ENCODE measurements around the gene CORO2B. TPM values are rescaled to one million over a fixed set of nuclear protein-coding genes. Genes with fewer than 3 reads are reported as not detected.

The CORO2B gene
- total and polyA plus RNA-seq, 2 of the 13 experiments (the other 11 are each of a cell fraction or from before 2014, with no cell fraction given), result 0.35 to 0.63 TPM

DNA sequence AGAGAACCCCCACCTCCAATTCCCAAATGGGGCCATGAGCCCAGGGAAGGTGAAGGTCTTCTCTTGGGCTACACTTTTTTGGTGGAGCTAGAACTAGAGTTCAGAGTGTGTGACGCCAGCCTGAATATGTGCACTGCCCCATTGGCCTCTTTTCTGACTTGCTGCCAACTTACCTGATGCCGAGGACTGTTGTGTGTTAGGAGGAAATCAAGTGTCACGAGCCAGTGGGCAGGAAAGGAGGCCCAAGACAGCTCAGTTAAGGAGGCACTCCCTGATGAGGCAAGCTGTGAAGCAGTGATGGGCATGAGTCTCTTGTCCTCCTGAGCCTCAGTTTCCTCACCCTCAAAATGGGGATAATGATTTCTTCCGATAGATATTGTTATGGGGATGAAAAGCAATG lies 134.1 kb downstream of the CORO2B start:
- Histone ChIP-seq H3K9me3 (ENCODE audit: low read length) (no peaks in the 10 kb centered on the region), H3K79me2 (ENCODE audit: insufficient read depth, low read length) (no peaks in the 10 kb centered on the region), H4K20me1 (ENCODE audit: insufficient read depth, low read length) (no peaks in the 10 kb centered on the region), H3K27ac (ENCODE audit: extremely low read length, insufficient read depth, low read length) (no peak overlapping the region), H3K4me2 (ENCODE audit: low read depth, low read length) (no peak overlapping the region), H3K27me3 (ENCODE audit: control insufficient read depth in 1 of 2, insufficient read depth in 2 of 2, low read length in 2 of 2) (peaks cover 0 to 20% of the 10 kb centered on the region in 2 experiments; a peak in 2 of 5 replicates), H2AFZ (ENCODE audit: low read length) (no peak overlapping the region), H3K4me1 (ENCODE audit: insufficient read depth, low read length) (no peaks in the 10 kb centered on the region), H3K4me3 (replicated peaks in 1 of 3; ENCODE audit: insufficient read depth in 1 of 3, low read depth in 2 of 3, low read length in 3 of 3) (no peak overlapping the region), H3K36me3 (replicated peaks in 1 of 2; ENCODE audit: control insufficient read depth in 1 of 2, insufficient read depth in 2 of 2, low read length in 2 of 2) (no peaks in the 10 kb centered on the region), H3K9ac (ENCODE audit: insufficient read depth, low read depth, low read length) (no peak overlapping the region)
- in situ Hi-C loops (cut with HindIII; ENCODE audit: extremely low pct_ligation_motif_present, low pct_unique_long_range_greater_than_20kb) (no loop called here), intact Hi-C loops (cut with micrococcal nuclease; ENCODE audit: unreplicated experiment) (no loop called here)
- CTCF ChIA-PET (ENCODE audit: low intra/inter-chr PET ratio, low total read pairs), result no interaction called here
- DNase-seq (ENCODE audit: low spot score) (no peak), ATAC-seq (no peak), FAIRE-seq (no peak)
- WGBS (ENCODE audit: low lambda C conversion rate), result 10% methylated on average over 2 of the region's 4 CpGs
- POLR2A ChIA-PET, result no interaction called here
- TF ChIP-seq RFXAP (CRISPR knock-in tag; IDR thresholded peaks at IDR 0.05; ENCODE audit: borderline replicate concordance) (no peak), ARNT2 (CRISPR knock-in tag; IDR thresholded peaks at IDR 0.05; ENCODE audit: low read depth) (no peak)
- no TSS peak for BruUV-seq (replicated peaks)

DNA sequence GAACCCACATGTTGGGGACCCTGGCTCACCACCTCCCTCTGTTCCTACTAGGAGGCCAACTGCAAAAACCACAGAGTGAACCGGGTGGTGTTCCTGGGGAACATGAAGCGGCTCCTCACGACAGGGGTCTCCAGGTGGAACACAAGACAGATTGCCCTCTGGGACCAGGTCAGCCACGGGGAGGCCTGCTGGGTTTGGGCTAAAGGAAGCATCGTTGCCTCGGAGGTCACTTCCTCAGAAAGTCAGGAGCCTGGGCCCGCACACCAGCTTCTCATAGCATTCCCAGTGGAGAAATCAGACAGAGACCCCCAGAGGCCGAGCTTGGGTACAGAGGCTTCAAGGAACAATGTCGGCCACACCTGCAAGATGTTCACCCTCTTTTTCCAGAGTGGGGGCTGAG lies 135.1 kb downstream of the CORO2B start:
- BruUV-seq (replicated peaks), result no TSS peak
- in situ Hi-C loops (cut with HindIII; ENCODE audit: extremely low pct_ligation_motif_present, low pct_unique_long_range_greater_than_20kb), result no loop called here
- H3K79me2 ChIP-seq (ENCODE audit: insufficient read depth, low read length), result no peaks in the 10 kb centered on the region
- no peak for TF ChIP-seq ZNF24 (IDR thresholded peaks at IDR 0.05)
- no peak for TF ChIP-seq ZNF558 (CRISPR knock-in tag; IDR thresholded peaks at IDR 0.05; ENCODE audit: borderline replicate concordance)
- TF ChIP-seq, protein P1, sequence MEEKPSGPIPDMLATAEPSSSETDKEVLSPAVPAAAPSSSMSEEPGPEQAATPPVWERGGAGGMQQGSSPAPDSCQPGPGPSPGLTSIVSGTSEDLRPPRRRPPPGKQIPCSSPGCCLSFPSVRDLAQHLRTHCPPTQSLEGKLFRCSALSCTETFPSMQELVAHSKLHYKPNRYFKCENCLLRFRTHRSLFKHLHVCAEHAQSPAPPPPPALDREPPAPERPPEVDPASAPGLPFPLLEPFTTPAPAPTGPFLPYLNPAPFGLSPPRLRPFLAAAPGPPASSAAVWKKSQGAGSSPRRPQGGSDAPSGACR (CRISPR knock-in tag; IDR thresholded peaks at IDR 0.05), result no peak
- no peak for TF ChIP-seq SOX6 (IDR thresholded peaks at IDR 0.05)
- TF ChIP-seq SOX6 (CRISPR knock-in tag; IDR thresholded peaks at IDR 0.05), result no peak
- TF ChIP-seq ARNTL (CRISPR knock-in tag; IDR thresholded peaks at IDR 0.05), result no peak
- no peak for TF ChIP-seq ZNF136 (CRISPR knock-in tag; IDR thresholded peaks at IDR 0.05; ENCODE audit: low read depth)
- no peak overlapping the region for H3K4me2 ChIP-seq (ENCODE audit: low read depth, low read length)
- no peak overlapping the region for H2AFZ ChIP-seq (ENCODE audit: low read length)
- H3K4me3 ChIP-seq (replicated peaks in 1 of 3; ENCODE audit: insufficient read depth in 1 of 3, low read depth in 2 of 3, low read length in 3 of 3), result no peak overlapping the region
- ATAC-seq (no peak), FAIRE-seq (no peak), DNase-seq (ENCODE audit: low spot score) (no peak)
- H3K27me3 ChIP-seq (ENCODE audit: control insufficient read depth in 1 of 2, insufficient read depth in 2 of 2, low read length in 2 of 2), result peaks cover 0 to 29% of the 10 kb centered on the region in 2 experiments; a peak in 3 of 5 replicates
- no peaks in the 10 kb centered on the region for H3K9me3 ChIP-seq (ENCODE audit: low read length)
- no peak overlapping the region for H3K27ac ChIP-seq (ENCODE audit: extremely low read length, insufficient read depth, low read length)
- WGBS (ENCODE audit: low lambda C conversion rate), result 22% methylated on average over 3 of the region's 9 CpGs
- intact Hi-C loops (cut with micrococcal nuclease; ENCODE audit: unreplicated experiment), result no loop called here
- no peaks in the 10 kb centered on the region for H3K4me1 ChIP-seq (ENCODE audit: insufficient read depth, low read length)
- H4K20me1 ChIP-seq (ENCODE audit: insufficient read depth, low read length), result no peaks in the 10 kb centered on the region
- H3K36me3 ChIP-seq (replicated peaks in 1 of 2; ENCODE audit: control insufficient read depth in 1 of 2, insufficient read depth in 2 of 2, low read length in 2 of 2), result no peaks in the 10 kb centered on the region
- CTCF ChIA-PET (ENCODE audit: low intra/inter-chr PET ratio, low total read pairs), result no interaction called here
- POLR2A ChIA-PET, result no interaction called here
- H3K9ac ChIP-seq (ENCODE audit: insufficient read depth, low read depth, low read length), result no peak overlapping the region

Data from HepG2 (cell line).